Osteoblast (primary cell): ENCODE measurements around the gene C14orf180. TPM values are rescaled to one million over a fixed set of nuclear protein-coding genes. Genes with fewer than 3 reads are reported as not detected.
A peak's percentile ranks its signal among the peaks of the same experiment; 100 is the strongest.

Source experiments
- DNase-seq: peaks from one replicate; pipeline ENCODE4 v3.0.0; 2011; ENCODE audit warnings: low spot score, mixed read lengths; ENCODE audit not compliant: insufficient read length; ENCODE audit errors: missing footprints
- H2AFZ ChIP-seq: 2 replicates; pipeline ENCODE4 v1.6.0; 2011; ENCODE audit warnings: mild to moderate bottlenecking, low read length
- H3K27ac ChIP-seq: 2 replicates; pipeline ENCODE4 v1.5.1; 2011; ENCODE audit warnings: mild to moderate bottlenecking, low read depth, low read length, moderate library complexity
- H3K27me3 ChIP-seq: 2 replicates; pipeline ENCODE4 v1.6.0; 2012; ENCODE audit warnings: mild to moderate bottlenecking, control low read depth, inconsistent platforms, low read length, moderate library complexity; ENCODE audit not compliant: insufficient read depth
- H3K36me3 ChIP-seq: 2 replicates; pipeline ENCODE4 v1.5.1; 2011; ENCODE audit warnings: mild to moderate bottlenecking, low read length, control low read depth, moderate library complexity; ENCODE audit not compliant: insufficient read depth
- H3K4me1 ChIP-seq: 2 replicates; pipeline ENCODE4 v1.5.1; 2011; ENCODE audit warnings: mild to moderate bottlenecking, low read length, control low read depth, moderate library complexity; ENCODE audit not compliant: insufficient read depth
- H3K4me2 ChIP-seq: 2 replicates; pipeline ENCODE4 v1.6.0; 2011; ENCODE audit warnings: mild to moderate bottlenecking, low read length; ENCODE audit not compliant: insufficient read depth
- H3K4me3 ChIP-seq: fragments of 200-600 bp; sonication (generic); 3 replicates; pipeline ENCODE4 v1.5.1; 2012; ENCODE audit warnings: mild to moderate bottlenecking, low read length, inconsistent platforms; ENCODE audit not compliant: insufficient read depth
- H3K79me2 ChIP-seq: 2 replicates; pipeline ENCODE4 v1.6.0; 2012; ENCODE audit warnings: mild to moderate bottlenecking, low read length, control low read depth, inconsistent platforms; ENCODE audit not compliant: insufficient read depth
- H3K9me3 ChIP-seq: 2 replicates; pipeline ENCODE4 v1.5.1; 2011; ENCODE audit warnings: low read depth, low read length, control low read depth
- H4K20me1 ChIP-seq: 2 replicates; pipeline ENCODE4 v1.6.0; 2012; ENCODE audit warnings: mild to moderate bottlenecking, low read length, control low read depth; ENCODE audit not compliant: insufficient read depth
- total RNA-seq: library from RNA; depleted of rRNA; stranded (reverse); fragments of >200 nt; gene quantifications from 2 replicates; pipeline ENCODE4 v1.2.3, GENCODE V29; 2012
- TF ChIP-seq, protein P1 (sequence below): IDR thresholded peaks from 2 replicates; pipeline ENCODE4 v1.5.1; 2011; ENCODE audit warnings: mild to moderate bottlenecking, low read depth, low read length, moderate library complexity; ENCODE audit errors: extremely low read depth

Gene C14orf180
- total RNA-seq, 1 donor, result not detected

DNA sequence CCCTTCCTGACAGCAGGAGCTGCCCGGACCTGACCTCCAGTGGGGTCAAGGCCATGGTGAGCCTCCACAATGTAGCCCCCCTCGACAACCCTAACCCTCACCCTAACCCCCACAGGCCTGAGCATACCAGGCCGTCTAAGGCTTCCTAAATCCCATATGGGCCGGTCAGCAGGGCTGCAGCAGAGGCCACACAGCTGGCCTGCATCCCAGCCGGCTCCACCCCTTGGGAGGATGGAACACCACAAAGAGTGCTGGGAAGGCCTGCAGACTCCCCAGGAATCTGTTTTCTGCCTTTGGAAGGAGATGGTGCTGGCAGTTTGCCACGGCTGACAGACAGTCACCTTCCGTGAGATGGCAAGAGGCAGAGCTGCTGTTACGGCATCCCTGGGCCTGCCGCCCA, 22.2 kb downstream of the C14orf180 start:
- DNase-seq, result peak; percentile 67
- no peaks in the 10 kb centered on the region for H3K9me3 ChIP-seq
- no peaks in the 10 kb centered on the region for H3K36me3 ChIP-seq
- H3K4me1 ChIP-seq, result no peaks in the 10 kb centered on the region
- no peak overlapping the region for H2AFZ ChIP-seq
- H3K27me3 ChIP-seq, result peaks cover 9% of the 10 kb centered on the region
- TF ChIP-seq, protein P1, sequence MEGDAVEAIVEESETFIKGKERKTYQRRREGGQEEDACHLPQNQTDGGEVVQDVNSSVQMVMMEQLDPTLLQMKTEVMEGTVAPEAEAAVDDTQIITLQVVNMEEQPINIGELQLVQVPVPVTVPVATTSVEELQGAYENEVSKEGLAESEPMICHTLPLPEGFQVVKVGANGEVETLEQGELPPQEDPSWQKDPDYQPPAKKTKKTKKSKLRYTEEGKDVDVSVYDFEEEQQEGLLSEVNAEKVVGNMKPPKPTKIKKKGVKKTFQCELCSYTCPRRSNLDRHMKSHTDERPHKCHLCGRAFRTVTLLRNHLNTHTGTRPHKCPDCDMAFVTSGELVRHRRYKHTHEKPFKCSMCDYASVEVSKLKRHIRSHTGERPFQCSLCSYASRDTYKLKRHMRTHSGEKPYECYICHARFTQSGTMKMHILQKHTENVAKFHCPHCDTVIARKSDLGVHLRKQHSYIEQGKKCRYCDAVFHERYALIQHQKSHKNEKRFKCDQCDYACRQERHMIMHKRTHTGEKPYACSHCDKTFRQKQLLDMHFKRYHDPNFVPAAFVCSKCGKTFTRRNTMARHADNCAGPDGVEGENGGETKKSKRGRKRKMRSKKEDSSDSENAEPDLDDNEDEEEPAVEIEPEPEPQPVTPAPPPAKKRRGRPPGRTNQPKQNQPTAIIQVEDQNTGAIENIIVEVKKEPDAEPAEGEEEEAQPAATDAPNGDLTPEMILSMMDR, result no peak
- no peak overlapping the region for H3K4me3 ChIP-seq
- no peaks in the 10 kb centered on the region for H3K79me2 ChIP-seq
- no peak overlapping the region for H3K27ac ChIP-seq
- H3K4me2 ChIP-seq, result no peak overlapping the region
- H4K20me1 ChIP-seq, result no peaks in the 10 kb centered on the region

- no peaks in the 10 kb centered on the region for H3K9me3 ChIP-seq
- H3K4me2 ChIP-seq, result no peak overlapping the region
- H3K4me1 ChIP-seq, result no peaks in the 10 kb centered on the region
- H3K36me3 ChIP-seq, result no peaks in the 10 kb centered on the region
- H3K4me3 ChIP-seq, result no peak overlapping the region
- H2AFZ ChIP-seq, result no peak overlapping the region
- H3K27me3 ChIP-seq, result peaks cover 9% of the 10 kb centered on the region
- DNase-seq, result peak; percentile 87
- H3K27ac ChIP-seq, result no peak overlapping the region
- TF ChIP-seq, protein P1, result no peak
- H4K20me1 ChIP-seq, result no peaks in the 10 kb centered on the region
- no peaks in the 10 kb centered on the region for H3K79me2 ChIP-seq
Measured at GRCh38 chr14:104602315-104602932, 22.9 kb downstream of the C14orf180 start.

GRCh38 chr14:104602933-104603325, 23.4 kb downstream of the C14orf180 start:
- H2AFZ ChIP-seq, result no peak overlapping the region
- H4K20me1 ChIP-seq, result no peaks in the 10 kb centered on the region
- no peak overlapping the region for H3K27ac ChIP-seq
- H3K27me3 ChIP-seq, result peaks cover 9% of the 10 kb centered on the region
- H3K4me3 ChIP-seq, result no peak overlapping the region
- H3K36me3 ChIP-seq, result no peaks in the 10 kb centered on the region
- peak; percentile 79 for DNase-seq
- H3K9me3 ChIP-seq, result no peaks in the 10 kb centered on the region
- no peaks in the 10 kb centered on the region for H3K4me1 ChIP-seq
- H3K79me2 ChIP-seq, result no peaks in the 10 kb centered on the region
- H3K4me2 ChIP-seq, result no peak overlapping the region
- TF ChIP-seq, protein P1, result no peak

- DNase-seq, result peak; percentile 82
- no peak overlapping the region for H2AFZ ChIP-seq
- no peaks in the 10 kb centered on the region for H3K79me2 ChIP-seq
- no peak overlapping the region for H3K4me2 ChIP-seq
- H3K27me3 ChIP-seq, result peaks cover 9% of the 10 kb centered on the region
- no peak overlapping the region for H3K4me3 ChIP-seq
- H4K20me1 ChIP-seq, result no peaks in the 10 kb centered on the region
- H3K27ac ChIP-seq, result no peak overlapping the region
- TF ChIP-seq, protein P1, result no peak
- no peaks in the 10 kb centered on the region for H3K9me3 ChIP-seq
- no peaks in the 10 kb centered on the region for H3K4me1 ChIP-seq
- H3K36me3 ChIP-seq, result no peaks in the 10 kb centered on the region
Measured at GRCh38 chr14:104603711-104604401, 24.3 kb downstream of the C14orf180 start.
